ENCODE measurements around the gene NOL7. TPM values are rescaled to one million over a fixed set of nuclear protein-coding genes. Genes with fewer than 3 reads are reported as not detected.

NOL7 gene
- total and polyA plus RNA-seq, 2 donors (not counting 3 experiments of a cell fraction or from before 2014, with no cell fraction given) = 36.3 to 80.0 TPM

GRCh38 chr6:13629459-13630116, 14.5 kb downstream of the NOL7 start:
- dilution Hi-C loops (cut with MboI; ENCODE audit: extremely low pct_ligation_motif_present, low sequenced_read_pairs) = no loop called here
- no peak for TF ChIP-seq MYC (IDR thresholded peaks at IDR 0.05; ENCODE audit: low read depth, low read length)
- TF ChIP-seq FOS (IDR thresholded peaks at IDR 0.05; ENCODE audit: borderline replicate concordance, insufficient read depth, low read length) = no peak
- TF ChIP-seq MAX (IDR thresholded peaks at IDR 0.05; ENCODE audit: insufficient read depth, insufficient read length) = no peak
- no peak for TF ChIP-seq GATA2 (IDR thresholded peaks at IDR 0.05; ENCODE audit: insufficient read depth, insufficient read length, low read depth, low read length)
- TF ChIP-seq CTCF (IDR thresholded peaks at IDR 0.05; ENCODE audit: extremely low read depth in 1 of 2, insufficient read depth in 1 of 2, low read depth in 1 of 2, low read length in 2 of 2) = no peak
- TF ChIP-seq EZH2 (IDR thresholded peaks at IDR 0.05; ENCODE audit: borderline replicate concordance, low read depth, low read length, severe bottlenecking) = no peak
- no peak for TF ChIP-seq POLR2A (IDR thresholded peaks at IDR 0.05; ENCODE audit: low read depth, low read length)
- TF ChIP-seq POLR2AphosphoS5 (IDR thresholded peaks at IDR 0.05; ENCODE audit: insufficient read depth, low read depth, low read length) = no peak
- no peak for TF ChIP-seq JUN (IDR thresholded peaks at IDR 0.05; ENCODE audit: borderline replicate concordance, insufficient read depth, insufficient read length, low read depth)

More at GRCh38 chr6:13629459-13630116, 14.5 kb downstream of the NOL7 start:
- CTCF ChIA-PET = interaction anchor here (0.7 kb wide), 1 partner anchor 15 kb away, joined by 3 read pairs; the partner anchor contains the start of gene NOL7
- Histone ChIP-seq H4K20me1 (replicated peaks; ENCODE audit: control insufficient read depth, extremely low read depth, insufficient read depth, low read length) (no peaks in the 10 kb centered on the region), H3K36me3 (ENCODE audit: control insufficient read depth in 2 of 2, extremely low read depth in 1 of 2, insufficient read depth in 2 of 2, low read length in 2 of 2) (peaks cover 5 to 9% of the 10 kb centered on the region in 2 experiments), H3K27me3 (ENCODE audit: control insufficient read depth in 2 of 2, insufficient read depth in 2 of 2, low read length in 2 of 2) (no peaks in the 10 kb centered on the region), H3K4me3 (replicated peaks in 1 of 3; ENCODE audit: insufficient read depth in 1 of 3, low read depth in 1 of 3, low read length in 3 of 3) (no peak overlapping the region), H2AFZ (ENCODE audit: low read depth, low read length) (no peak overlapping the region), H3K9me3 (replicated peaks; ENCODE audit: control insufficient read depth, insufficient read depth, low read length) (no peaks in the 10 kb centered on the region), H3K9ac (replicated peaks; ENCODE audit: extremely low read depth, insufficient read depth, low read length) (no peak overlapping the region), H3K27ac (ENCODE audit: insufficient read depth, low read depth, low read length) (no peak overlapping the region), H3K4me1 (ENCODE audit: control insufficient read depth, extremely low read depth, insufficient read depth, low read length) (no peaks in the 10 kb centered on the region), H3K4me2 (ENCODE audit: insufficient read depth, low read length) (no peak overlapping the region), H3K9me1 (replicated peaks; ENCODE audit: control insufficient read depth, extremely low read depth, insufficient read depth, low read length) (no peaks in the 10 kb centered on the region), H3K79me2 (ENCODE audit: control insufficient read depth, insufficient read depth, low read length) (no peaks in the 10 kb centered on the region)
- intact Hi-C loops (cut with micrococcal nuclease) = loop anchor here (10.0 kb wide), 1 partner anchor 435 kb away; no protein-coding TSS in a partner anchor
- DNase-seq (ENCODE audit: low read depth, low spot score) (peak; percentile 65), FAIRE-seq (no peak)
- no TSS peak for BruUV-seq (replicated peaks)
- POLR2A ChIA-PET = no interaction called here
